HG03565 (cell line): ENCODE data around the gene OR6K2.
"Not testable (repeated sequence)": the region's sequence is repeated elsewhere in the genome, so short reads cannot be mapped to it uniquely, and the experiment has no call there.

Source experiments
- ATAC-seq: cut with Tn5 transposase; IDR thresholded peaks from one replicate; pipeline ENCODE4 v1.9.1; 2021; ENCODE audit warnings: mild to moderate bottlenecking, moderate library complexity; ENCODE audit not compliant: unreplicated experiment

Gene OR6K2

GRCh38 chr1:158700552-158700951, at the start of gene OR6K2:
TSS of gene OR6K2 (minus strand) at chr1:158700652. CDS start at chr1:158700652, 0 bp downstream.
- no peak for ATAC-seq

- ATAC-seq, result no peak
Measured at GRCh38 chr1:158735848-158736247, 35.4 kb upstream of the OR6K2 start.

GRCh38 chr1:158732524-158732923, 32.1 kb upstream of the OR6K2 start:
- ATAC-seq, result no peak

GRCh38 chr1:158731707-158732106, 31.3 kb upstream of the OR6K2 start:
- no peak for ATAC-seq

- no peak for ATAC-seq
Measured at GRCh38 chr1:158730453-158730852, 30.0 kb upstream of the OR6K2 start.

GRCh38 chr1:158728510-158729225, 28.2 kb upstream of the OR6K2 start:
- ATAC-seq, result no peak

- no peak for ATAC-seq
Measured at GRCh38 chr1:158724442-158724841, 24.0 kb upstream of the OR6K2 start.

GRCh38 chr1:158720620-158721019, 20.2 kb upstream of the OR6K2 start, which contains the start of gene OR6K3:
TSS of gene OR6K3 (minus strand) at chr1:158720720. CDS start at chr1:158718115, 2,605 bp downstream.
- ATAC-seq, result no peak

GRCh38 chr1:158719664-158720063, 19.2 kb upstream of the OR6K2 start:
- no peak for ATAC-seq

GRCh38 chr1:158717344-158717743, 16.9 kb upstream of the OR6K2 start:
- ATAC-seq, result no peak

- ATAC-seq, result no peak
Measured at GRCh38 chr1:158716335-158716734, 15.9 kb upstream of the OR6K2 start.

GRCh38 chr1:158714754-158715153, 14.3 kb upstream of the OR6K2 start:
- ATAC-seq, result no peak

GRCh38 chr1:158711098-158711497, 10.6 kb upstream of the OR6K2 start:
- ATAC-seq, result no peak

GRCh38 chr1:158706096-158706495, 5.6 kb upstream of the OR6K2 start:
- no peak for ATAC-seq

- ATAC-seq, result no peak
Measured at GRCh38 chr1:158694596-158694995, 5.9 kb downstream of the OR6K2 start.

GRCh38 chr1:158692356-158692755, 8.1 kb downstream of the OR6K2 start:
- no peak for ATAC-seq

GRCh38 chr1:158691907-158692306, 8.5 kb downstream of the OR6K2 start:
- ATAC-seq, result no peak

- ATAC-seq, result not testable (repeated sequence)
Measured at GRCh38 chr1:158691149-158691548, 9.3 kb downstream of the OR6K2 start.

GRCh38 chr1:158689875-158690274, 10.6 kb downstream of the OR6K2 start:
- no peak for ATAC-seq

- no peak for ATAC-seq
Measured at GRCh38 chr1:158689110-158689509, 11.3 kb downstream of the OR6K2 start.

GRCh38 chr1:158688343-158688742, 12.1 kb downstream of the OR6K2 start:
- ATAC-seq, result not testable (repeated sequence)

GRCh38 chr1:158687037-158687436, 13.4 kb downstream of the OR6K2 start:
- ATAC-seq, result no peak
